Muscle layer of duodenum (tissue), 2 donors: ENCODE data around the gene MACO1.
"Not testable (repeated sequence)": the region's sequence is repeated elsewhere in the genome, so short reads cannot be mapped to it uniquely, and the experiment has no call there.

Source experiments
- H3K27ac ChIP-seq: one replicate; pipeline ENCODE4 v1.7.0; 2013; ENCODE audit warnings: mild to moderate bottlenecking, low read length
- H3K27me3 ChIP-seq: one replicate; pipeline ENCODE4 v1.7.0; 2013; ENCODE audit warnings: low read depth, mild to moderate bottlenecking, control low read depth, low read length
- H3K36me3 ChIP-seq, 2 donors: one replicate each; pipeline ENCODE4 v1.7.0; 2013; ENCODE audit warnings: low read length in 2 of 2, control low read depth in 1 of 2, mild to moderate bottlenecking in 1 of 2; ENCODE audit not compliant: insufficient read depth in 2 of 2, control insufficient read depth in 1 of 2
- H3K4me1 ChIP-seq, 2 donors: one replicate each; pipeline ENCODE4 v1.7.0; 2013; ENCODE audit warnings: low read length in 2 of 2, mild to moderate bottlenecking in 2 of 2, control low read depth in 1 of 2, moderate library complexity in 1 of 2; ENCODE audit not compliant: insufficient read depth in 2 of 2, control insufficient read depth in 1 of 2
- H3K4me3 ChIP-seq, 2 donors: one replicate each; pipeline ENCODE4 v1.7.0; 2013; ENCODE audit warnings: low read length in 2 of 2, low read depth in 1 of 2, mild to moderate bottlenecking in 1 of 2
- H3K9me3 ChIP-seq, 2 donors: one replicate each; pipeline ENCODE4 v1.7.0; 2013; ENCODE audit warnings: low read length in 2 of 2, control low read depth in 1 of 2, mild to moderate bottlenecking in 1 of 2; ENCODE audit not compliant: control insufficient read depth in 1 of 2
- donor health status: healthy.

The MACO1 gene

GRCh38 chr1:25460816-25461215 lies 30.1 kb downstream of the MACO1 start:
- H3K4me1 ChIP-seq, H3K27ac ChIP-seq, H3K4me3 ChIP-seq, H3K9me3 ChIP-seq, H3K36me3 ChIP-seq, H3K27me3 ChIP-seq: not testable (repeated sequence)

GRCh38 chr1:25461849-25462248 lies 31.2 kb downstream of the MACO1 start:
- Histone ChIP-seq H3K27ac (no peak overlapping the region), H3K4me1 (peaks cover 0 to 5% of the 10 kb centered on the region in 2 donors), H3K36me3 (peaks cover 0 to 7% of the 10 kb centered on the region in 2 donors)

GRCh38 chr1:25462732-25463131 lies 32.0 kb downstream of the MACO1 start:
- H3K9me3 ChIP-seq: no peaks in the 10 kb centered on the region
- no peaks in the 10 kb centered on the region for H3K27me3 ChIP-seq
- H3K36me3 ChIP-seq: peaks cover 0 to 3% of the 10 kb centered on the region in 2 donors
- H3K4me1 ChIP-seq: peaks cover 0 to 7% of the 10 kb centered on the region in 2 donors
- no peak overlapping the region for H3K4me3 ChIP-seq
- no peak overlapping the region for H3K27ac ChIP-seq

More at GRCh38 chr1:25461849-25462248, 31.2 kb downstream of the MACO1 start:
- H3K9me3 ChIP-seq: no peaks in the 10 kb centered on the region
- no peak overlapping the region for H3K4me3 ChIP-seq
- H3K27me3 ChIP-seq: no peaks in the 10 kb centered on the region

GRCh38 chr1:25467193-25467592 lies 36.5 kb downstream of the MACO1 start:
- Histone ChIP-seq H3K27me3 (no peaks in the 10 kb centered on the region), H3K4me3 (no peak overlapping the region), H3K9me3 (no peaks in the 10 kb centered on the region), H3K27ac (no peak overlapping the region), H3K36me3 (no peaks in the 10 kb centered on the region), H3K4me1 (peaks cover 6 to 25% of the 10 kb centered on the region in 2 donors)

GRCh38 chr1:25467616-25468015 lies 36.9 kb downstream of the MACO1 start:
- no peak overlapping the region for H3K27ac ChIP-seq
- no peaks in the 10 kb centered on the region for H3K27me3 ChIP-seq
- peaks cover 6 to 25% of the 10 kb centered on the region in 2 donors for H3K4me1 ChIP-seq
- H3K4me3 ChIP-seq: no peak overlapping the region
- H3K9me3 ChIP-seq: no peaks in the 10 kb centered on the region
- no peaks in the 10 kb centered on the region for H3K36me3 ChIP-seq

- H3K27me3 ChIP-seq: no peaks in the 10 kb centered on the region
- H3K9me3 ChIP-seq: no peaks in the 10 kb centered on the region
- H3K36me3 ChIP-seq: no peaks in the 10 kb centered on the region
- peaks cover 6 to 22% of the 10 kb centered on the region in 2 donors for H3K4me1 ChIP-seq
- no peak overlapping the region for H3K27ac ChIP-seq
- H3K4me3 ChIP-seq: no peak overlapping the region
These were observed 37.3 kb downstream of the MACO1 start for GRCh38 chr1:25468033-25468432.

- Histone ChIP-seq H3K4me3 (no peak overlapping the region), H3K4me1 (peaks cover 8 to 30% of the 10 kb centered on the region in 2 donors), H3K27ac (no peak overlapping the region), H3K36me3 (no peaks in the 10 kb centered on the region), H3K9me3 (no peaks in the 10 kb centered on the region), H3K27me3 (no peaks in the 10 kb centered on the region)
These were observed 38.5 kb downstream of the MACO1 start for GRCh38 chr1:25469177-25469576.

GRCh38 chr1:25472471-25472870 lies 41.8 kb downstream of the MACO1 start:
- H3K9me3 ChIP-seq: no peaks in the 10 kb centered on the region
- H3K27ac ChIP-seq: no peak overlapping the region
- peaks cover 8 to 30% of the 10 kb centered on the region in 2 donors for H3K4me1 ChIP-seq
- H3K27me3 ChIP-seq: no peaks in the 10 kb centered on the region
- H3K36me3 ChIP-seq: no peaks in the 10 kb centered on the region
- no peak overlapping the region for H3K4me3 ChIP-seq

GRCh38 chr1:25473653-25474225 lies 43.0 kb downstream of the MACO1 start:
- H3K27ac ChIP-seq: no peak overlapping the region
- peaks cover 3 to 18% of the 10 kb centered on the region in 2 donors for H3K4me1 ChIP-seq
- H3K27me3 ChIP-seq: no peaks in the 10 kb centered on the region
- no peak overlapping the region for H3K4me3 ChIP-seq
- H3K36me3 ChIP-seq: no peaks in the 10 kb centered on the region
- H3K9me3 ChIP-seq: no peaks in the 10 kb centered on the region

- H3K36me3 ChIP-seq: no peaks in the 10 kb centered on the region
- H3K27ac ChIP-seq: no peak overlapping the region
- no peaks in the 10 kb centered on the region for H3K27me3 ChIP-seq
- H3K4me1 ChIP-seq: peaks cover 3 to 17% of the 10 kb centered on the region in 2 donors
- H3K4me3 ChIP-seq: no peak overlapping the region
- no peaks in the 10 kb centered on the region for H3K9me3 ChIP-seq
These were observed 43.8 kb downstream of the MACO1 start for GRCh38 chr1:25474439-25475047.

- Histone ChIP-seq H3K36me3 (no peaks in the 10 kb centered on the region), H3K4me3 (no peak overlapping the region), H3K27ac (no peak overlapping the region), H3K4me1 (peaks cover 3 to 15% of the 10 kb centered on the region in 2 donors), H3K27me3 (no peaks in the 10 kb centered on the region), H3K9me3 (no peaks in the 10 kb centered on the region)
These were observed 45.7 kb downstream of the MACO1 start for GRCh38 chr1:25476186-25477097.
